Sigmoid colon (tissue), 7 donors: Measurements from ENCODE around the gene CEP164. TPM values are rescaled to one million over a fixed set of nuclear protein-coding genes. Genes with fewer than 3 reads are reported as not detected.

Experiments
- DNase-seq: peaks from one replicate; pipeline ENCODE4 v3.0.0-alpha.2; 2019
- H3K27ac ChIP-seq, 4 donors: fragments of 200-600 bp; sonication (generic); one replicate each; pipeline ENCODE4 v1.5.1; 2016 to 2019; ENCODE audit warnings: mild to moderate bottlenecking in 1 of 4
- H3K27me3 ChIP-seq, 3 donors: fragments of 200-600 bp; sonication (generic); one replicate each; pipeline ENCODE4 v1.5.1; 2019; ENCODE audit warnings: mild to moderate bottlenecking in 1 of 3
- H3K36me3 ChIP-seq, 4 donors: fragments of 200-600 bp; sonication (generic); one replicate each; pipeline ENCODE4 v1.5.1; 2016 to 2019
- H3K4me1 ChIP-seq, 4 donors: fragments of 200-600 bp; sonication (generic); one replicate each; pipeline ENCODE4 v1.5.1; 2017 to 2019
- H3K4me3 ChIP-seq, 4 donors: fragments of 200-600 bp; sonication (generic); one replicate each; pipeline ENCODE4 v1.5.1; 2017 to 2019; ENCODE audit warnings: mild to moderate bottlenecking in 2 of 4, moderate library complexity in 1 of 4
- H3K9me3 ChIP-seq, 4 donors: fragments of 200-600 bp in 3 of 4; sonication (generic) in 3 of 4; one replicate each; pipeline versions ENCODE4 v1.5.1 to v1.6.1; 2013 to 2019
- CTCF ChIP-seq, 4 experiments: fragments of 450-650 bp in 3 of 4; fragments of 200-600 bp in 1 of 4; IDR thresholded peaks; one replicate each; pipeline ENCODE4 v1.5.1; 2016 to 2019; ENCODE audit warnings: antibody characterized with exemption in 4 of 4, mild to moderate bottlenecking in 3 of 4, moderate library complexity in 2 of 4
- EP300 ChIP-seq, 4 donors: sonication (generic); formaldehyde crosslinking; IDR thresholded peaks; one replicate each; pipeline ENCODE4 v1.6.1; 2017; ENCODE audit warnings: antibody characterized with exemption in 4 of 4
- POLR2A ChIP-seq, 2 donors: fragments of 450-650 bp; IDR thresholded peaks; one replicate each; pipeline ENCODE4 v1.6.1; 2016; ENCODE audit warnings: antibody characterized with exemption in 2 of 2, mild to moderate bottlenecking in 2 of 2, moderate library complexity in 2 of 2
- POLR2AphosphoS5 ChIP-seq, 4 donors: sonication (generic); formaldehyde crosslinking; IDR thresholded peaks; one replicate each; pipeline ENCODE4 v1.6.1; 2017; ENCODE audit warnings: antibody characterized with exemption in 4 of 4
- WGBS, 2 donors: extraction: QIAGEN DNeasy Blood & Tissue Kit; methylation state at CpG; one replicate each; pipeline ENCODE4 v1.1.7; 2013; 5-methylcytosine and 5-hydroxymethylcytosine counted together
- intact Hi-C: fragments of 100-400 bp; cut with DNase I; formaldehyde crosslinking; loops from one replicate; pipeline ENCODE4 v1.15.1; 2023
- polyA plus RNA-seq, 3 donors: library from polyadenylated mRNA; stranded (reverse); fragments of 200-250 nt; gene quantifications; one replicate each; pipeline ENCODE4 v1.2.3, GENCODE V29; 2013
- total RNA-seq, 4 donors: library from RNA; depleted of rRNA; stranded (reverse); fragments of >200 nt; gene quantifications; one replicate each; pipeline ENCODE4 v1.1.0, GENCODE V29; 2016
- donor health status: healthy with polysubstance abuse.
- donor health status: Bipolar disorder and iron deficiency.
- donor health status: healthy.

CEP164 gene
- total and polyA plus RNA-seq, 7 donors, result 1.8 to 40.4 (median 16.3) TPM

GRCh38 chr11:117303101-117303500 is 24.6 kb upstream of the CEP164 start:
- Histone ChIP-seq H3K9me3 (no peaks in the 10 kb centered on the region), H3K4me3 (no peak overlapping the region), H3K4me1 (peaks cover 0 to 13% (median 10%) of the 10 kb centered on the region in 4 donors), H3K36me3 (peaks cover 0 to 10% (median 0%) of the 10 kb centered on the region in 4 donors), H3K27me3 (peaks cover 0 to 8% (median 0%) of the 10 kb centered on the region in 3 donors), H3K27ac (no peak overlapping the region)
- TF ChIP-seq POLR2A (IDR thresholded peaks at IDR 0.05) (no peak), POLR2AphosphoS5 (IDR thresholded peaks at IDR 0.05) (no peak), EP300 (IDR thresholded peaks at IDR 0.05) (no peak), CTCF (IDR thresholded peaks at IDR 0.05) (no peak)
- DNase-seq, result peak; percentile 39
- intact Hi-C loops, result no loop called here
- WGBS, 2 donors, result 41 to 72% methylated on average over 4 of the region's 4 CpGs

GRCh38 chr11:117303646-117304315 is 23.9 kb upstream of the CEP164 start:
- H3K27ac ChIP-seq, result no peak overlapping the region
- H3K9me3 ChIP-seq, result no peaks in the 10 kb centered on the region
- peaks cover 0 to 13% (median 10%) of the 10 kb centered on the region in 4 donors for H3K4me1 ChIP-seq
- H3K27me3 ChIP-seq, result peaks cover 0 to 8% (median 0%) of the 10 kb centered on the region in 3 donors
- DNase-seq, result peak; percentile 5
- no peak overlapping the region for H3K4me3 ChIP-seq
- H3K36me3 ChIP-seq, result peaks cover 0 to 10% (median 0%) of the 10 kb centered on the region in 4 donors
- TF ChIP-seq EP300 (IDR thresholded peaks at IDR 0.05) (no peak), CTCF (IDR thresholded peaks at IDR 0.05) (no peak), POLR2AphosphoS5 (IDR thresholded peaks at IDR 0.05) (no peak), POLR2A (IDR thresholded peaks at IDR 0.05) (no peak)
- intact Hi-C loops, result no loop called here
- 89 to 90% methylated on average over 5 of the region's 5 CpGs for WGBS, 2 donors

- Histone ChIP-seq H3K9me3 (no peaks in the 10 kb centered on the region), H3K36me3 (peaks cover 0 to 10% (median 0%) of the 10 kb centered on the region in 4 donors), H3K4me1 (peaks cover 0 to 8% (median 5%) of the 10 kb centered on the region in 4 donors), H3K27me3 (peaks cover 0 to 8% (median 0%) of the 10 kb centered on the region in 3 donors), H3K4me3 (no peak overlapping the region), H3K27ac (no peak overlapping the region)
- WGBS, 2 donors, result 95 to 97% methylated on average over 3 of the region's 3 CpGs
- peak; percentile 36 for DNase-seq
- TF ChIP-seq CTCF (IDR thresholded peaks at IDR 0.05), result no peak
- no peak for TF ChIP-seq EP300 (IDR thresholded peaks at IDR 0.05)
- no peak for TF ChIP-seq POLR2A (IDR thresholded peaks at IDR 0.05)
- no peak for TF ChIP-seq POLR2AphosphoS5 (IDR thresholded peaks at IDR 0.05)
- intact Hi-C loops, result no loop called here
These were observed 22.5 kb upstream of the CEP164 start for GRCh38 chr11:117305145-117305544.

- peaks cover 0 to 5% (median 3%) of the 10 kb centered on the region in 4 donors for H3K4me1 ChIP-seq
- WGBS, 2 donors, result 84 to 86% methylated on average over 7 of the region's 7 CpGs
- no peak for TF ChIP-seq POLR2AphosphoS5 (IDR thresholded peaks at IDR 0.05)
- TF ChIP-seq EP300 (IDR thresholded peaks at IDR 0.05), result no peak
- TF ChIP-seq CTCF (IDR thresholded peaks at IDR 0.05), result no peak
- TF ChIP-seq POLR2A (IDR thresholded peaks at IDR 0.05), result no peak
- intact Hi-C loops, result no loop called here
- H3K27me3 ChIP-seq, result no peaks in the 10 kb centered on the region
- peak; percentile 15 for DNase-seq
- H3K4me3 ChIP-seq, result no peak overlapping the region
- peaks cover 0 to 10% (median 0%) of the 10 kb centered on the region in 4 donors for H3K36me3 ChIP-seq
- no peak overlapping the region for H3K27ac ChIP-seq
- no peaks in the 10 kb centered on the region for H3K9me3 ChIP-seq
These were observed 18.3 kb upstream of the CEP164 start for GRCh38 chr11:117309310-117309709.
